ENCODE measurements around the gene DOK3. TPM values are rescaled to one million over a fixed set of nuclear protein-coding genes. Genes with fewer than 3 reads are reported as not detected.

Gene DOK3
- total RNA-seq, 1 experiment from 2014 or later: 138 TPM

- Histone ChIP-seq H3K9me2 (replicated peaks; ENCODE audit: insufficient read depth, low read length) (no peaks in the 10 kb centered on the region), H3K4me1 (ENCODE audit: low read length) (peaks cover 28% of the 10 kb centered on the region), H3K27me3 (ENCODE audit: low read length) (no peaks in the 10 kb centered on the region), H3K27ac (ENCODE audit: low read length) (no peak overlapping the region), H4K20me1 (ENCODE audit: insufficient read depth, low read depth, low read length) (no peaks in the 10 kb centered on the region; the same call in 1 of the 2 replicates), H3K4me3 (ENCODE audit: low read length) (no peak overlapping the region), H3K9me3 (ENCODE audit: low read length) (no peaks in the 10 kb centered on the region), H3K4me2 (ENCODE audit: low read depth, low read length, poor library complexity, severe bottlenecking) (no peak overlapping the region), H3K9ac (ENCODE audit: low read length) (no peak overlapping the region), H2AFZ (ENCODE audit: low read length) (no peak overlapping the region), H3K36me3 (ENCODE audit: insufficient read depth, low read length) (no peaks in the 10 kb centered on the region), H3K79me2 (ENCODE audit: low read length) (peaks cover 19% of the 10 kb centered on the region)
- DNase-seq: no peak
Observed at GRCh38 chr5:177475563-177476427, 33.8 kb downstream of the DOK3 start.

- no peaks in the 10 kb centered on the region for H3K36me3 ChIP-seq (ENCODE audit: insufficient read depth, low read length)
- no peak overlapping the region for H3K4me2 ChIP-seq (ENCODE audit: low read depth, low read length, poor library complexity, severe bottlenecking)
- no peak overlapping the region for H3K27ac ChIP-seq (ENCODE audit: low read length)
- H3K4me1 ChIP-seq (ENCODE audit: low read length): peaks cover 28% of the 10 kb centered on the region
- H3K9me2 ChIP-seq (replicated peaks; ENCODE audit: insufficient read depth, low read length): no peaks in the 10 kb centered on the region
- H3K27me3 ChIP-seq (ENCODE audit: low read length): no peaks in the 10 kb centered on the region
- H4K20me1 ChIP-seq (ENCODE audit: insufficient read depth, low read depth, low read length): no peaks in the 10 kb centered on the region; the same call in 1 of the 2 replicates
- H3K9ac ChIP-seq (ENCODE audit: low read length): no peak overlapping the region
- peaks cover 23% of the 10 kb centered on the region for H3K79me2 ChIP-seq (ENCODE audit: low read length)
- no peaks in the 10 kb centered on the region for H3K9me3 ChIP-seq (ENCODE audit: low read length)
- no peak overlapping the region for H3K4me3 ChIP-seq (ENCODE audit: low read length)
- no peak overlapping the region for H2AFZ ChIP-seq (ENCODE audit: low read length)
- DNase-seq: no peak
Observed at GRCh38 chr5:177474846-177475562, 34.6 kb downstream of the DOK3 start.

DNA sequence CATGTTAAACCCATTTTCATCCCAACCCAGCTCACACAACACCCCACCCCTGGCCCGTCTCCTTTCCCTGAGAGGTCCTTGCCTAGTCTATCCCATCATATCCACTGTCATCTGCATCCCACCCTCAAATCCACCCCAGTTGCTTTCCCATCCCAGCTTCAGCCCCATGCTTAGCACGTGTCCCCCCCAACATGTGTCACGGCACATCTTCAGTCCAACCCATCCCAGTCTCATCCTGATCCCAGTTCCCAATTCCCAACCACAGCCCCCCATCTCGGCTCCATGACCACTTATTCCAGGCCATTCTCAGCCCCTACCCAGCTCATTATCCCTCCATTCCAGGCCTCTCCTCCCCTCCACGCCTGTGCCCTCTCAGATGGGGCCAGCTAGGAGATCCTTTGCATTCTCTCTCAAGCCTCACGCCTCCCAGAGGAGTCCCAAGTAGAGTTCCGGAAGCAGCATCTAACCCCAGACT lies 35.6 kb downstream of the DOK3 start:
- no peak for DNase-seq
- Histone ChIP-seq H3K9ac (ENCODE audit: low read length) (peak overlapping the region; percentile 27; the same call in 1 of the 2 replicates), H3K27ac (ENCODE audit: low read length) (no peak overlapping the region), H3K9me2 (replicated peaks; ENCODE audit: insufficient read depth, low read length) (no peaks in the 10 kb centered on the region), H3K27me3 (ENCODE audit: low read length) (no peaks in the 10 kb centered on the region), H3K79me2 (ENCODE audit: low read length) (peaks cover 23% of the 10 kb centered on the region), H3K9me3 (ENCODE audit: low read length) (no peaks in the 10 kb centered on the region), H2AFZ (ENCODE audit: low read length) (no peak overlapping the region), H3K4me2 (ENCODE audit: low read depth, low read length, poor library complexity, severe bottlenecking) (no peak overlapping the region), H3K36me3 (ENCODE audit: insufficient read depth, low read length) (no peaks in the 10 kb centered on the region), H3K4me1 (ENCODE audit: low read length) (peaks cover 26% of the 10 kb centered on the region), H4K20me1 (ENCODE audit: insufficient read depth, low read depth, low read length) (no peaks in the 10 kb centered on the region; the same call in 1 of the 2 replicates), H3K4me3 (ENCODE audit: low read length) (no peak overlapping the region)

- H3K9ac ChIP-seq (ENCODE audit: low read length): peak within 1 kb of the TSS; percentile 76
- peak within 1 kb of the TSS; percentile 61 for H3K27ac ChIP-seq (ENCODE audit: low read length)
- no peaks in the 10 kb centered on the region for H3K9me3 ChIP-seq (ENCODE audit: low read length)
- peak within 1 kb of the TSS; percentile 80 for H3K4me2 ChIP-seq (ENCODE audit: low read depth, low read length, poor library complexity, severe bottlenecking)
- no peaks in the 10 kb centered on the region; the same call in 1 of the 2 replicates for H4K20me1 ChIP-seq (ENCODE audit: insufficient read depth, low read depth, low read length)
- H3K4me3 ChIP-seq (ENCODE audit: low read length): peak within 1 kb of the TSS; percentile 78
- H3K36me3 ChIP-seq (ENCODE audit: insufficient read depth, low read length): peaks cover under 1% of the 10 kb centered on the region; the same call in 1 of the 2 replicates
- no peak within 1 kb of the TSS for H2AFZ ChIP-seq (ENCODE audit: low read length)
- H3K79me2 ChIP-seq (ENCODE audit: low read length): peaks cover 23% of the 10 kb centered on the region
- H3K9me2 ChIP-seq (replicated peaks; ENCODE audit: insufficient read depth, low read length): no peaks in the 10 kb centered on the region
- H3K27me3 ChIP-seq (ENCODE audit: low read length): no peaks in the 10 kb centered on the region
- peaks cover 25% of the 10 kb centered on the region for H3K4me1 ChIP-seq (ENCODE audit: low read length)
- peak; percentile 83 for DNase-seq
Observed at GRCh38 chr5:177473443-177474001, 36.1 kb downstream of the DOK3 start, which contains the start of gene DBN1. TSS of gene DBN1 (minus strand) at chr5:177473634. CDS start at chr5:177473521, 113 bp downstream.

GRCh38 chr5:177472460-177473442 lies 36.9 kb downstream of the DOK3 start:
- Histone ChIP-seq H3K27ac (ENCODE audit: low read length) (peak overlapping the region; percentile 61), H3K9me2 (replicated peaks; ENCODE audit: insufficient read depth, low read length) (no peaks in the 10 kb centered on the region), H3K79me2 (ENCODE audit: low read length) (peaks cover 23% of the 10 kb centered on the region), H3K9me3 (ENCODE audit: low read length) (no peaks in the 10 kb centered on the region), H2AFZ (ENCODE audit: low read length) (no peak overlapping the region), H3K9ac (ENCODE audit: low read length) (peak overlapping the region; percentile 76), H3K4me1 (ENCODE audit: low read length) (peaks cover 25% of the 10 kb centered on the region), H3K4me3 (ENCODE audit: low read length) (peak overlapping the region; percentile 78), H3K36me3 (ENCODE audit: insufficient read depth, low read length) (peaks cover 6% of the 10 kb centered on the region; the same call in 1 of the 2 replicates), H3K27me3 (ENCODE audit: low read length) (no peaks in the 10 kb centered on the region), H4K20me1 (ENCODE audit: insufficient read depth, low read depth, low read length) (no peaks in the 10 kb centered on the region; the same call in 1 of the 2 replicates), H3K4me2 (ENCODE audit: low read depth, low read length, poor library complexity, severe bottlenecking) (peak overlapping the region; percentile 80)
- peak; percentile 83 for DNase-seq

- Histone ChIP-seq H3K4me3 (ENCODE audit: low read length) (peak overlapping the region; percentile 78), H2AFZ (ENCODE audit: low read length) (no peak overlapping the region), H3K79me2 (ENCODE audit: low read length) (peaks cover 23% of the 10 kb centered on the region), H3K4me1 (ENCODE audit: low read length) (peaks cover 25% of the 10 kb centered on the region), H3K27ac (ENCODE audit: low read length) (peak overlapping the region; percentile 61), H3K27me3 (ENCODE audit: low read length) (no peaks in the 10 kb centered on the region), H3K9ac (ENCODE audit: low read length) (peak overlapping the region; percentile 76), H4K20me1 (ENCODE audit: insufficient read depth, low read depth, low read length) (no peaks in the 10 kb centered on the region; the same call in 1 of the 2 replicates), H3K9me2 (replicated peaks; ENCODE audit: insufficient read depth, low read length) (no peaks in the 10 kb centered on the region), H3K4me2 (ENCODE audit: low read depth, low read length, poor library complexity, severe bottlenecking) (peak overlapping the region; percentile 80), H3K9me3 (ENCODE audit: low read length) (no peaks in the 10 kb centered on the region), H3K36me3 (ENCODE audit: insufficient read depth, low read length) (peaks cover 6% of the 10 kb centered on the region; the same call in 1 of the 2 replicates)
- DNase-seq: no peak
Observed at GRCh38 chr5:177471610-177472356, 37.8 kb downstream of the DOK3 start.
